Measurements from ENCODE around the gene ZNF30. TPM values are rescaled to one million over a fixed set of nuclear protein-coding genes. Genes with fewer than 3 reads are reported as not detected.

The ZNF30 gene
- total and polyA plus RNA-seq, 2 experiments from 2014 or later = 4.1 to 18.7 TPM

- TF ChIP-seq CREB1 (CRISPR knock-in tag; IDR thresholded peaks at IDR 0.05; ENCODE audit: low read depth) (no peak), EZH2phosphoT487 (IDR thresholded peaks at IDR 0.05; ENCODE audit: unreplicated experiment) (no peak)
Observed at GRCh38 chr19:34994286-34994642, 67.6 kb downstream of the ZNF30 start (continued).

Other genes starting within 250 kb of the ZNF30 start
- gene SCGB2B2, start 249.7 kb upstream of the ZNF30 start, total RNA-seq (2014; rRNA removed; shearing (Covaris generic)) = 0.28 TPM in 1 of 2 replicates, not detected in the other
- gene SCGB2B2, start 249.7 kb upstream of the ZNF30 start, polyA plus RNA-seq (2016; fragmentation: Nextera tagmentation; extraction: Ambion mirVana) = not detected in 2 replicates
- 24.8 and 27.4 TPM in 2 replicates for gene ZNF302, start 249.2 kb upstream of the ZNF30 start, total RNA-seq (2014; rRNA removed; shearing (Covaris generic))
- 13.9 and 16.6 TPM in 2 replicates for gene ZNF302, start 249.2 kb upstream of the ZNF30 start, polyA plus RNA-seq (2016; fragmentation: Nextera tagmentation; extraction: Ambion mirVana)
- 18.9 and 19.8 TPM in 2 replicates for gene ZNF181, start 192.7 kb upstream of the ZNF30 start, total RNA-seq (2014; rRNA removed; shearing (Covaris generic))
- 7.3 and 7.4 TPM in 2 replicates for gene ZNF181, start 192.7 kb upstream of the ZNF30 start, polyA plus RNA-seq (2016; fragmentation: Nextera tagmentation; extraction: Ambion mirVana)
- 5.2 and 6.0 TPM in 2 replicates for gene ZNF599, start 153.7 kb upstream of the ZNF30 start, total RNA-seq (2014; rRNA removed; shearing (Covaris generic))
- 3.6 and 4.6 TPM in 2 replicates for gene ZNF599, start 153.7 kb upstream of the ZNF30 start, polyA plus RNA-seq (2016; fragmentation: Nextera tagmentation; extraction: Ambion mirVana)
- gene ZNF792, start 37.3 kb downstream of the ZNF30 start, total RNA-seq (2014; rRNA removed; shearing (Covaris generic)) = 8.8 and 12.8 TPM in 2 replicates
- gene ZNF792, start 37.3 kb downstream of the ZNF30 start, polyA plus RNA-seq (2016; fragmentation: Nextera tagmentation; extraction: Ambion mirVana) = 1.3 and 1.6 TPM in 2 replicates
- gene GRAMD1A, start 73.4 kb downstream of the ZNF30 start, total RNA-seq (2014; rRNA removed; shearing (Covaris generic)) = 141 and 174 TPM in 2 replicates
- 122 and 125 TPM in 2 replicates for gene GRAMD1A, start 73.4 kb downstream of the ZNF30 start, polyA plus RNA-seq (2016; fragmentation: Nextera tagmentation; extraction: Ambion mirVana)
- 3.4 and 4.8 TPM in 2 replicates for gene SCN1B, start 103.6 kb downstream of the ZNF30 start, total RNA-seq (2014; rRNA removed; shearing (Covaris generic))
- gene SCN1B, start 103.6 kb downstream of the ZNF30 start, polyA plus RNA-seq (2016; fragmentation: Nextera tagmentation; extraction: Ambion mirVana) = 1.7 and 1.8 TPM in 2 replicates
- 16.2 and 17.4 TPM in 2 replicates for gene HPN, start 114.8 kb downstream of the ZNF30 start, total RNA-seq (2014; rRNA removed; shearing (Covaris generic))
- 14.0 and 14.6 TPM in 2 replicates for gene HPN, start 114.8 kb downstream of the ZNF30 start, polyA plus RNA-seq (2016; fragmentation: Nextera tagmentation; extraction: Ambion mirVana)
- not detected in 2 replicates for gene FXYD3, start 188.9 kb downstream of the ZNF30 start, total RNA-seq (2014; rRNA removed; shearing (Covaris generic))
- 0.81 and 0.89 TPM in 2 replicates for gene FXYD3, start 188.9 kb downstream of the ZNF30 start, polyA plus RNA-seq (2016; fragmentation: Nextera tagmentation; extraction: Ambion mirVana)
- gene LGI4, start 208.2 kb downstream of the ZNF30 start, total RNA-seq (2014; rRNA removed; shearing (Covaris generic)) = 3.6 and 4.3 TPM in 2 replicates
- gene LGI4, start 208.2 kb downstream of the ZNF30 start, polyA plus RNA-seq (2016; fragmentation: Nextera tagmentation; extraction: Ambion mirVana) = 2.3 and 3.4 TPM in 2 replicates
- gene FXYD1, start 211.9 kb downstream of the ZNF30 start, total RNA-seq (2014; rRNA removed; shearing (Covaris generic)) = 1.5 and 1.7 TPM in 2 replicates
- 26.8 and 31.3 TPM in 2 replicates for gene FXYD1, start 211.9 kb downstream of the ZNF30 start, polyA plus RNA-seq (2016; fragmentation: Nextera tagmentation; extraction: Ambion mirVana)
- 9.6 and 15.9 TPM in 2 replicates for gene FXYD7, start 216.4 kb downstream of the ZNF30 start, total RNA-seq (2014; rRNA removed; shearing (Covaris generic))
- gene FXYD7, start 216.4 kb downstream of the ZNF30 start, polyA plus RNA-seq (2016; fragmentation: Nextera tagmentation; extraction: Ambion mirVana) = 43.7 and 44.0 TPM in 2 replicates
- 97.7 and 98.9 TPM in 2 replicates for gene FXYD5, start 227.8 kb downstream of the ZNF30 start, total RNA-seq (2014; rRNA removed; shearing (Covaris generic))
- 222 and 233 TPM in 2 replicates for gene FXYD5, start 227.8 kb downstream of the ZNF30 start, polyA plus RNA-seq (2016; fragmentation: Nextera tagmentation; extraction: Ambion mirVana)